Midbrain (tissue), 1 donor: Measurements from ENCODE around the gene CFB.

Experiments
- DNase-seq: peaks from one replicate; lab custom pipeline; 2025; lab: John Stamatoyannopoulos, UW

The CFB gene

DNA sequence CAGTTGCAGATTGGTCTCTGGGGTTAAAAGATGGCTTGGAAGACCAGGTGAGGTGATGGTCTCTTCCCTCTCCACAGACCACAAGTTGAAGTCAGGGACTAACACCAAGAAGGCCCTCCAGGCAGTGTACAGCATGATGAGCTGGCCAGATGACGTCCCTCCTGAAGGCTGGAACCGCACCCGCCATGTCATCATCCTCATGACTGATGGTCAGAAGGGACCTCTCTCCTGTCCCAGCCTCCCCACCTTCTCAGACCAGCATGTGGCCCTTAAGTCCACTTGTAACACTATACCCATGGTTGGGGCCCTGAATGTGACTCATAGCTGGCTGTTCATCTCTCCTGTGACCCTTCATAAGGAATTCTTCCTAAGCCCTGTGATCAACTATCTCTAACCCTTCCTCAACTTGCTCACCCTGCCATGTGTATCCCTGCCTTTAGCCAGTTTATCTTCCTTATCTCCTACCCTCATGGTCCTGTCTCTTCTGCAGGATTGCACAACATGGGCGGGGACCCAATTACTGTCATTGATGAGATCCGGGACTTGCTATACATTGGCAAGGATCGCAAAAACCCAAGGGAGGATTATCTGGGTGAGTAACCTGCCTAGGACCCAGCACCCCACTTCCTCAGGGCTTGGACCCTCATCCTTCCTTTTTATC lies 3.0 kb downstream of the CFB start:
- no peak for DNase-seq

GRCh38 chr6:31949926-31950548 lies 4.1 kb downstream of the CFB start:
- no peak for DNase-seq

DNA sequence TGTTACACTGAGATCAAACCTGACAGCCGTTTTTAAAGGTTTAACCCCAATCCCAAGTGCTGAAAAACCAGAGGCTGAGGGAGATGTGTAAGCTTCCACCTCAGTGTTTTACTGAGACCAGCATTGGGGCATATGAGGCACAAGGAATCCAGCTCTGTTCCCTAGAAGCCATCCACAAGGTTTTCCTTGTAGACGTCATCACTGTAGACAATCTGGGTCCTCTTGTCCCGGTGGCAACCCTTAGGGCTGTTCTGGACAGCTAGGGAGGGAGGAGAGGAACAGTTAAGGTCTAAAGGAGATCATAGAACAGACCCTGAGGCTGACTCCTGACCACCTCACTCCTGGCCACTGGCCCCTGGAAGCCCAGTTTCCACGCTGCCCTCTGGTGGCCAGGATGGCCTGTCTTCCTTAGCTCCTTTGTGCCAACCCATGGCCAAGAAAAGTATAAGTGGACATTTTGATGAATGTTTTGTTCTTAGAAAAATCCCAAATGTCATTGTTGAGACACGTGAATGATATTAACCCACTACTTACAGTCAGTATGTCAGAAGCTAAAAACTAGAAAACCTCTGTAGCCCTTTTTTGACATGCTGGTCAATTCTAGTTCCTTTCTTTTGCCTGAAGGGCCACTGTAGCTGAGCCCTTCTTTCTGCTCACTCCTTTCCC lies 6.4 kb downstream of the CFB start:
- peak; percentile 29 for DNase-seq

- DNase-seq = no peak
Observed at GRCh38 chr6:31952890-31953289, 7.0 kb downstream of the CFB start.

DNA sequence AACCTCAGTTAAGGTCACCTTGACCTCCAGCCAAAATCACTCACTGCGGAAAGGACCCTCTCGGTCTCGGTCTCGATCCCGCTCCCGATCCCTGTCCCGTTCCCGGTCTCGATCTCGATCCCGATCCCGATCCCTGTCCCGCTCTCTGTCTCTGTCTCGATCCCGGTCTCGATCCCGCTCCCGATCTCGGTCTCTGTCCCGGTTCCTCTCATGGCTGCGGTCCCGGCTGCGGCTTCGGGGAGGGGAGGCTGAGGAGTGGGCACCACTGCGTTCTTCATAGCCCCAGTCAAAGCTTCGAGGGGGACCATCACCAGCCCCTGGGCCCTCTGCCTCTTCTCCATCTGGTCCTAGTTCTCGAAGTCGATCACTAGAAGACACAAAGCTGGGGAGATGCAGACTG lies 8.6 kb downstream of the CFB start:
- DNase-seq = no peak

DNA sequence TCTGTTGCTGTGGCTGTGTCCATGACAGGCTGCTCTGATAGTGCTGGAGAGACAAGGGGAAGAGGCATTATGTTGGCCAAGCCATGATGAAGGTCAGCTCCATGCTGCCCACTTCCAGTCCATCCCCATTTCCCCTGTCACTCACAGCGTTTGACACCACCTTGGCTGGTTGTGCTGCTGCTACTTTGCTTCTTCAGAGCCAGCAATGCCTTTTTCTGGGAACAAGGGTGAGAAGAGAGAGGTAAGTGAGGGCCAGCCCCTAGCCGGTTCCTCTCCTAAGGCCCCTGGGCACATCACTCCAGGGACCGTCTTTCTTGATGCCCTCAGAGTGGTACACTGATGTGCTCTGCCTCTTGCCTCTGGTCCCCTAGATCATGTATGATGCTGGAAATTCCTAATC lies 10.9 kb downstream of the CFB start:
- DNase-seq = no peak

DNA sequence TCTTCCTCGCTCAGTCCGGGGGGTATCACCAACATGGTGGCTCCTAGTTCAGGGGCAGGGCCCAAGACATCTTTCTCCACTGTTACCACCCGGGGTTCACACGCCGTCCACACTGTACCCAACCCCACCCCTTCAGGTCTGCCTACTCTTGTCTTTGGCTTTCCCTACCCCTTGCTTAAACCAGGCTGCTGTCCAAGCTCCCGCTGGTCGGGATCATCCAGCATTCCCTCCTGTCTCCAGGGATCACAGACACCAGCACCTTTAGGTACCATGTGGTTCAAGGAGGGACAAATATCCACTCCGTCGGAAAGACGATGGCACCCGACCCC lies 12.5 kb downstream of the CFB start:
- DNase-seq = no peak

DNA sequence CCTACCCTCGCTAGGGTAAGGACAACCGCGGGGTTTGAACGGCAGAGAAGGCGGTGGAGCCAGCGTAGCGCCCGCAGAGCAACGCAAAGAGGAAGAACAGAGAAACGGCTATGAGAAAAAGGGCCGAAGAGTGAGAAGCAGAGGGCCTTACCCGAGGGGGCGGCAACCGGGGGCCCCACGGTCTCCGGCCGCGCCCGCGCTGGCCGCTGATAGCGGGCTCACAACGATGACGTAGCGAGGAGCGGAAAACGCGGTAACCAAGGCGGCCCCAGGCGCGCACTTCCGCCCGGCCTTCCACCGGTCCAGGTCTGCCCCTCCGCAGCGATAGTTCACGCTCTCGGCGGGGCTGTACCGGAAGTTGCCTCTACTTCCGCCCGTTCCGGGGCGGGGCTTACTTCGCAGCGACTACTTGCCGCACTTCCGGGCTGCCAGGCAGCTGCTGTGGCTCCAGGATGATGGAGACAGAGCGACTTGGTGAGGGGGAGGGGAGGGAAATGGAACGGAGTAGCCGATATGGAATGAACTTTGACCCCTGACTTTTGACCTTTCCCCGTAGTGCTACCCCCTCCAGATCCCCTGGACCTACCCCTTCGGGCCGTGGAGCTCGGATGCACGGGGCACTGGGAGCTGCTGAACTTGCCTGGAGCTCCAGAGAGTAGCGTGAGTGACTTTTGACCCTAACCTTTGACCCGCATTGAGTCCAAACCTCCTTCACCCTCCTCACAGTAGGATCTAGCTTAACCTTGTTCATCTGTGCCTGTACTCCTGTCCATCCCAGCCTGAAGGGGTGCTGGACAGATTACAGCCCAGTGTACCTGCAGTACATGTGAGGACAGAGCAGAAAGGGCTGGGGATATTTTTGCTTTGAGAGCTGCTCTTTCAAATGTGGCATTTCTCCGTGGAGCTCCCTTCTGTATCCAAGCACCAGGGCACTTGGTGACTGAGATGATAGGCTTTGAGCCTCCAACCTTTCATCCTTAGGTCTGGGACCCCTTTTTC lies 13.1 kb downstream of the CFB start, which contains the start of the genes NELFE and SKIC2:
Gene NELFE, minus strand, starts transcription at position 231 of the 999 bp plus-strand sequence. CDS start 525 bp downstream, outside the sequence.
Gene SKIC2, plus strand, starts transcription at position 435 of the 999 bp plus-strand sequence. Its CDS starts 18 bp downstream, at position 453.
- peak; percentile 99 for DNase-seq

- DNase-seq = no peak
Observed at GRCh38 chr6:31961616-31962015, 15.7 kb downstream of the CFB start.

GRCh38 chr6:31963921-31964320 lies 18.0 kb downstream of the CFB start:
- DNase-seq = no peak

- no peak for DNase-seq
Observed at GRCh38 chr6:31965700-31966099, 19.8 kb downstream of the CFB start.

- DNase-seq = no peak
Observed at GRCh38 chr6:31966506-31966905, 20.6 kb downstream of the CFB start.

DNA sequence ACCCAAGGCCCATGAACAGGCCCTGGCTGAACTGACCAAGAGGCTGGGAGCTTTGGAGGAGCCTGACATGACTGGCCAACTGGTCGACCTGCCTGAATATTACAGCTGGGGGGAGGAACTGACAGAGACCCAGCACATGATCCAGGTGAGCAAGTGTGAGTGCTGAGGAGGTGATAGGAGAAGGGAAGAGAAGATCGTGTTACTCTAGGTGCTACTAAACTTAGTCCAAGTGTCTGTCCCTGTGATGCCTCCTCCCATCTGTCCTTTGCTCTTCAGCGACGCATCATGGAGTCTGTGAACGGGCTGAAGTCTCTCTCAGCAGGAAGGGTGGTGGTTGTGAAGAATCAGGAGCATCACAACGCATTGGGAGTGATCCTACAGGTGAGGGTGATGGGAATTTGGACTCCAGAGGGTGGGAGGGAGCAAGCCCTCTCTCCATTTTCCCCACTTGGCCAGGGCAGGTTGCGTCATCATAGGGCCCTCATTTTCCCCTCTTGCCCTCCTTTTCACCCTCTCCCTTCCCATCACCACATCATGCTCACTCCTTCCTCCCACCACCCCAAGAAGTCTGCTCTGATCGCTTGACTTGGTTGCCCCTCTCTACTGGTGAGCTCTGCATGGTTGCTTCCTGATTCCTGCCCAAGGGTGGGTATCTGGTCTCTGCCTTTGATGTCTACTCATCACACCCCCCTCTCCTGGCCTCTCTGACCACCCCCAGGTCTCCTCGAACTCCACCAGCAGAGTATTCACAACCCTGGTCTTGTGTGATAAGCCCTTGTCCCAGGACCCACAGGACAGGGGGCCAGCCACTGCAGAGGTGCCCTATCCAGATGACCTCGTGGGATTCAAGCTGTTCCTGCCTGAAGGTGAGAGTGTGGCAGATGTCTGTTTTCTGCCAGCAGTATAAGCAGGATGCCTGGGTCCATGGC lies 21.4 kb downstream of the CFB start:
- DNase-seq = no peak

GRCh38 chr6:31967926-31968320 lies 22.0 kb downstream of the CFB start:
- no peak for DNase-seq

DNA sequence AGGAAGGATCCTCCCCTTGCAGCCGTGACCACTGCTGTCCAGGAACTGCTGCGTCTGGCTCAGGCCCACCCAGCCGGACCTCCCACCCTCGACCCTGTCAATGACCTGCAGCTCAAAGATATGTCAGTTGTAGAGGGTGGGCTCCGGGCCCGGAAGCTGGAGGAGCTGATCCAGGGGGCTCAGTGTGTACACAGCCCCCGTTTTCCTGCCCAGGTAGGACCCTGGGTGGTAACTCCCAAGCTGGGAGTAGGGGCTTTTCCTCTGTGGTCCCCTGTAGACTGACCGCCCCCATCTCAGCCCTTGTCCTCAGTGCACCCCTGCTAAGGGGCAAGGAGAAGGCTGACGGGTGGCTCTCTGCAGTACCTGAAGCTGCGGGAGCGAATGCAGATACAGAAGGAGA lies 22.4 kb downstream of the CFB start:
- DNase-seq = no peak

DNA sequence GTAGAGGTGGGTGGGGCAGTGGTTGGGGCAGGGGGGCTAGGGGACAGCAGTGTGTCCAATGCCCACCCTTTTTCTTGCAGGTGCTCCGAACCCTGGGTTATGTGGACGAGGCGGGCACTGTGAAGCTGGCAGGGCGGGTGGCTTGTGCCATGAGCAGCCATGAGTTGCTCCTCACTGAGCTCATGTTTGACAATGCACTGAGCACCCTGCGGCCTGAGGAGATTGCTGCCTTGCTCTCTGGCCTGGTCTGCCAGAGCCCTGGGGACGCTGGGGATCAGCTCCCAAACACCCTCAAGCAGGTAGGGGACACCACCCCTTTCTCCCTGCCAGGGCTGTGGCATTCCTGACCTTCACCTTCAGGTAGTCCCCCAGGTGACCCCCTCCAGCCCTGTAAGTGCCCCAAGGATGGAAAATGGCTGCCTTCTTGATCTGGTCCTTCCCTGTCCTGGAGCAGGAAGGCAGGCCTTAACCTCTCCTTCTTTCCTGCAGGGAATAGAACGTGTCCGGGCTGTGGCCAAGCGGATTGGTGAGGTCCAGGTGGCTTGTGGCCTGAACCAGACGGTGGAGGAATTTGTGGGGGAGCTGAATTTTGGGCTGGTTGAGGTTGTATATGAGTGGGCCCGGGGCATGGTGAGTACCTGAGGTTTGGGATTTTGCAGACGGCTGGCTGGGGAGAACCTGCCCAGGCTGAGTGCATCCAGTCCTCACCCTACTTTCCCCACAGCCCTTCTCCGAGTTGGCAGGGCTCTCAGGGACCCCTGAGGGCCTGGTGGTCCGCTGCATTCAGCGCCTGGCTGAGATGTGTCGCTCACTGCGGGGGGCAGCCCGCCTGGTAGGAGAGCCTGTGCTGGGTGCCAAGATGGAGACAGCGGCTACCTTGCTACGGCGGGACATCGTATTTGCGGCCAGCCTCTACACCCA lies 23.2 kb downstream of the CFB start:
- DNase-seq = no peak

DNA sequence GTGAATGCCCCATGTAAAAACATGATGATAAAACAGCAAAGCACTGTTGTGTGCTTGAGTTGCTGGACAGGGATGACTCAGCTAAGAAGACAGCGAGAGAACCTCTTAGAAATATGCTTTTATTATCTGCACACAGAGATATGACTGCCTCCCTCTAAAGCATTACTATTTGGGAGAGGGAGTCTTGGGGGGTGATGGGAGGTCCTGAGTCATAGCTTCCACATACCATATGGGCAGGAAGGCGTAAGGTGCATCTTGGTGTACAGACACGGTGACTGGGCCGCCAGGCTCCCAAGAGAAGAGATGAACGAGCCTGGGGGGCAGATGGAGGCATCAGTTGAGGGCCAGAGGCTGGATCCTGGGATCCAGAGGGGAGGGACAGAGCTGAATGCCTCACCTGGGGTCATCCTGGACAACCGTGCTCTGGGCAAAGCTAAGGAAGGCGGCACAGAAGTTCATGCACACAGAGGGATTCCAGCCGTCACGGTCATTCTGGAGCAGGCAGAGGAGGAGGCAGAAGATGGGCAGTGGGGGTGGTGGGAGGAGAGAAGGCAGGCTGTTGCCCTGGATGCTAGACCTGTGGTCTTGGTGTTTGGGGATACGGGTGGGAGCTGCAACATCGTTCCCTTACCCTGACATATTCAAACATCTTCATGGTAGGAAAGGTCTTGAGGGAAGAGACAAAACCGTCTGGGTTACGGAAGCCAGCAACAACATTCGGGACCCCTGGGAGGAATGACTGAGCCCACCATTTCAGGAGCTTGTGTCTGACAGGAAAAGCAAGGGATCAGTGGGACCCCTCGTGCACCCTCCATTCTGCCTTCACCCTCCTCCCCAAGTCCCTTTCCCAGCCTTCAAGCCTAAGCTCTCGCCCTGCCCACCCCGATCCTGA lies 24.1 kb downstream of the CFB start:
- no peak for DNase-seq

DNA sequence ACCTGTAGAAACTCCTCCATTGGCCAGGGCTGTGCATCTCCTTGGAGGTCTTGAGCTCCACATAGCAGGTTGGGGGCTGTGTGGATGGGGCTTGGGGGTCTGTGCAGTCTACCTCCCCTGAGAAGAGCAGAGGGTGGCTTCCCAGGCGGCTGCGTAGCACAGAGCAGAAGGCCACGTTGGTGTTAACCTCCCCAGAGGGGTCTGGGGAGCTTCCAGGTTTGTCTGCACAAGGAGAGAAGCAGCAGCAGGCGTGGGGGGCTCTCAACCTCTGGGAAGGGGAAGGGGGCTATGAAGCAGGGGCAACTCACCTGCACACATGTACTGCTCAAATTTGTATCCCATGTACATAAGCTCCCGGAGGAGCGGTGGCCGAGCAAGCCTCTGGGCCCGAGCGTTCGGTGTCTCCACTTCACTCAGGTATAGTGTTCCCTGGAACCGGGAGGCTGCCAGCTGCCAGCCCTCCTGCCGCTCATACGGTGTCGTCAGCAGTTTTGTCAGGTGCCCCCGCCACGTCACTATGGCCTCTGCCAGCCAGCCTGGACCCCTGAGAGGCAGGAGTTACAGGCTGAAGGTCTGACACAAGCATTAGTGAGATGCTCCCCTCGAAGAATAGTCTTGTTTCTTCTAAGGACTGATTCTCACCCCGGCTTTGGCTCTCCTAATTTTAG lies 24.8 kb downstream of the CFB start:
- DNase-seq = no peak
